Lower leg skin (tissue), 3 donors: ENCODE data around the gene VPS33A.

Experiments used
- CTCF ChIP-seq, 3 donors: fragments of 450-650 bp; IDR thresholded peaks; one replicate each; pipeline ENCODE4 v1.5.1; 2016; ENCODE audit warnings: antibody characterized with exemption in 3 of 3, mild to moderate bottlenecking in 3 of 3, moderate library complexity in 2 of 3
- POLR2A ChIP-seq, 2 donors: fragments of 450-650 bp; IDR thresholded peaks; one replicate each; pipeline ENCODE4 v1.6.1; 2016 to 2017; ENCODE audit warnings: antibody characterized with exemption in 2 of 2, mild to moderate bottlenecking in 1 of 2, moderate library complexity in 1 of 2

DNA sequence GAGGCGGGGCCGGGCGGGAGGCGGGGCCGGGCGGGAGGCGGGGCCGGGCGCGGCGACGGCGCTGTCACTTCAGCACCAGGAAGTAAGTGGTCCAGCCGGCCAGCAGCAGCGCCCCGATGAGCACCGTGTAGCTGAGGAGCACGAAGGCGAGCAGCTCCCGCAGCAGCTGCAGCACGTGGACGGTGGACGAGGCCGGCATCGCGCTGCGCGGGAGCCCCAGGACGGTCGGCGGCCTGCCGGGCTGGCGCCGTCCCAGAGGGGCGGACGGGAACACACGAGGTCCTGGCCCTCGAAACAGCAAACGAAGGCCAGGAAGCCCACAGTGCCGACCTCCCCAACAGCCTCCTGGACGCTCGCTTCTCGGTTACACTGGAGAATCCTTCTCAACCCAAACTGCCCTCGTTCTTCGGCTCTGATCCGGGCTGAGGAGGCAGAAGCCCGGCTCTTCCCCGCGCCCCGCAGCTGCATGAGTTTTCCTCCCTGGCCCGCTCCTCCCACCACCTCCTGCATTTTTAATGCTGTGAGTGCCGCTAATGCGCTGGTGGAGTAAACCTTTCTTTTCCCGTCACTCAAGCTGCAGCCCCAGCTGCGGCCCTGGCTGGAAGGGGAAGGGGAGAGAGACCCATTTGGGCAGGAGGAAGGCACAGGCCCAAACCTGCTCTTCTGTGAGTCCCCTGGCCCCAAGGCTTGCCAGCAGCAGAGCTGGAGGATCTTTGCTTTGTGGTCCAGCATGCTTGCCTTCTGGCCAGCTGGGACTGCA is 39.7 kb downstream of the VPS33A start:
- TF ChIP-seq POLR2A (IDR thresholded peaks at IDR 0.05), result no peak
- no peak for TF ChIP-seq CTCF (IDR thresholded peaks at IDR 0.05)
